SK-N-SH (cell line): ENCODE data around the gene CD96. TPM values are rescaled to one million over a fixed set of nuclear protein-coding genes. Genes with fewer than 3 reads are reported as not detected.

Source experiments
- CTCF ChIA-PET: fragments of 300-600, 350-600 bp; formaldehyde crosslinking; extraction: SDS; loops from one replicate; lab custom pipeline; 2021; lab: Yijun Ruan, JAX
- POLR2A ChIA-PET: fragments of 350-600 bp; sonication (Branson Sonifier 250); formaldehyde crosslinking; extraction: SDS; loops from one replicate; lab custom pipeline; 2020; ENCODE audit warnings: antibody characterized with exemption, inconsistent platforms; lab: Yijun Ruan, JAX
- DNase-seq: peaks from one replicate; pipeline ENCODE4 v3.0.0; 2012
- H2AFZ ChIP-seq: fragments of 200-600 bp; sonication (generic); 2 replicates; pipeline ENCODE4 v1.8.1; 2016; ENCODE audit warnings: antibody characterized with exemption, mild to moderate bottlenecking, low read depth
- H3F3A ChIP-seq: fragments of 200-600 bp; sonication (generic); replicated peaks from 2 replicates; pipeline ENCODE3; 2016; ENCODE audit warnings: antibody characterized with exemption, mild to moderate bottlenecking; ENCODE audit not compliant: insufficient read depth
- H3K27ac ChIP-seq, 2 experiments: fragments of 200-500 bp in 1 of 2; fragments of 200-600 bp in 1 of 2; sonication (Bioruptor generic) in 1 of 2; sonication (generic), shearing (Covaris generic) in 1 of 2; 2 replicates each; pipeline versions ENCODE4 v1.5.1 to v1.6.1; 2014 to 2016; ENCODE audit warnings: low read depth in 2 of 2, inconsistent platforms in 1 of 2, low read length in 1 of 2, mild to moderate bottlenecking in 1 of 2, mixed read lengths in 1 of 2
- H3K27me3 ChIP-seq: fragments of 200-600 bp; sonication (generic), shearing (Covaris generic); 2 replicates; pipeline ENCODE4 v1.6.1; 2016; ENCODE audit warnings: mixed run types; ENCODE audit not compliant: insufficient read depth
- H3K36me3 ChIP-seq, 2 experiments: fragments of 200-500 bp in 1 of 2; fragments of 200-600 bp in 1 of 2; sonication (Bioruptor generic) in 1 of 2; sonication (generic) in 1 of 2; replicated peaks in 1 of 2; 2 replicates each; pipeline versions ENCODE3 to v1.5.1; 2014 to 2016; ENCODE audit warnings: low read length in 1 of 2, mild to moderate bottlenecking in 1 of 2; ENCODE audit not compliant: insufficient read depth in 2 of 2, control insufficient read depth in 1 of 2
- H3K4me1 ChIP-seq, 2 experiments: fragments of 200-500 bp in 1 of 2; fragments of 200-600 bp in 1 of 2; sonication (Bioruptor generic) in 1 of 2; sonication (generic), shearing (Covaris generic) in 1 of 2; 2 replicates each; pipeline versions ENCODE4 v1.5.1 to v1.6.1; 2014 to 2016; ENCODE audit warnings: low read depth in 1 of 2, low read length in 1 of 2, mixed run types in 1 of 2; ENCODE audit not compliant: insufficient read depth in 2 of 2, control insufficient read depth in 1 of 2
- H3K4me2 ChIP-seq: fragments of 200-600 bp; sonication (generic), shearing (Covaris generic); 2 replicates; pipeline ENCODE4 v1.6.1; 2017; ENCODE audit warnings: mixed run types
- H3K4me3 ChIP-seq, 2 experiments: fragments of 200-500 bp in 1 of 2; fragments of 200-600 bp in 1 of 2; sonication (Bioruptor generic) in 1 of 2; sonication (generic), shearing (Covaris generic) in 1 of 2; 2 replicates each; pipeline versions ENCODE4 v1.5.1 to v1.8.1; 2014 to 2016; ENCODE audit warnings: low read depth in 2 of 2, inconsistent platforms in 1 of 2, low read length in 1 of 2, mild to moderate bottlenecking in 1 of 2, mixed read lengths in 1 of 2, moderate library complexity in 1 of 2
- H3K79me2 ChIP-seq: fragments of 200-600 bp; sonication (generic); 2 replicates; pipeline ENCODE4 v1.8.1; 2017; ENCODE audit warnings: mild to moderate bottlenecking; ENCODE audit not compliant: insufficient read depth
- H3K9ac ChIP-seq: fragments of 200-600 bp; sonication (generic); 2 replicates; pipeline ENCODE4 v1.6.1; 2017; ENCODE audit warnings: mixed run types
- H3K9me2 ChIP-seq: fragments of 200-600 bp; sonication (generic); 2 replicates; pipeline ENCODE4 v1.6.1; 2017; ENCODE audit warnings: mixed run types
- H3K9me3 ChIP-seq: fragments of 200-600 bp; sonication (generic); 2 replicates; pipeline ENCODE4 v1.6.1; 2017; ENCODE audit warnings: mixed run types, mild to moderate bottlenecking, moderate library complexity
- H4K20me1 ChIP-seq: fragments of 200-600 bp; sonication (generic); 2 replicates; pipeline ENCODE4 v1.6.1; 2017; ENCODE audit warnings: mild to moderate bottlenecking, mixed run types; ENCODE audit not compliant: insufficient read depth
- EP300 ChIP-seq, 2 experiments: IDR thresholded peaks; 2 replicates each; pipeline versions ENCODE4 v1.4.0 to v1.6.1; 2012; ENCODE audit warnings: borderline replicate concordance in 1 of 2, low read depth in 1 of 2, low read length in 1 of 2
- EZH2phosphoT487 ChIP-seq: fragments of 200-600 bp; sonication (generic); IDR thresholded peaks from 2 replicates; pipeline ENCODE4 v1.6.1; 2017; ENCODE audit warnings: low read depth, mixed run types, mild to moderate bottlenecking, antibody characterized with exemption, moderate library complexity, borderline replicate concordance
- FOSL2 ChIP-seq: IDR thresholded peaks from 2 replicates; pipeline ENCODE4 v1.4.0; 2012; ENCODE audit warnings: low read depth, mild to moderate bottlenecking, moderate library complexity, borderline replicate concordance
- FOXM1 ChIP-seq: IDR thresholded peaks from 2 replicates; pipeline ENCODE4 v1.4.0; 2012; ENCODE audit warnings: low read depth, mild to moderate bottlenecking
- JUND ChIP-seq: IDR thresholded peaks from 2 replicates; pipeline ENCODE4 v1.4.0; 2012
- MEF2A ChIP-seq: IDR thresholded peaks from 2 replicates; pipeline ENCODE4 v1.4.0; 2012; ENCODE audit warnings: low read depth, borderline replicate concordance
- PBX3 ChIP-seq: IDR thresholded peaks from 2 replicates; pipeline ENCODE4; 2012
- RCOR1 ChIP-seq: fragments of 150-350 bp; IDR thresholded peaks from 2 replicates; pipeline ENCODE4 v1.6.1; 2017; ENCODE audit warnings: antibody characterized with exemption, low read length
- SIN3A ChIP-seq: IDR thresholded peaks from 2 replicates; pipeline ENCODE4 v1.6.1; 2012; ENCODE audit warnings: low read depth, mild to moderate bottlenecking, low read length, moderate library complexity, borderline replicate concordance
- SMC3 ChIP-seq: IDR thresholded peaks from 2 replicates; pipeline ENCODE4 v1.6.1; 2012; ENCODE audit warnings: low read depth, low read length, improper control_type of control experiment
- TAF1 ChIP-seq: IDR thresholded peaks from 2 replicates; pipeline ENCODE4 v1.6.1; 2012; ENCODE audit warnings: low read depth, mild to moderate bottlenecking, low read length, moderate library complexity, borderline replicate concordance
- TCF12 ChIP-seq: IDR thresholded peaks from 2 replicates; pipeline ENCODE4 v1.4.0; 2012
- USF1 ChIP-seq: IDR thresholded peaks from 2 replicates; pipeline ENCODE4 v1.4.0; 2012; ENCODE audit warnings: low read depth, borderline replicate concordance
- YY1 ChIP-seq: IDR thresholded peaks from 2 replicates; pipeline ENCODE4 v1.4.0; 2012; ENCODE audit warnings: low read depth, mild to moderate bottlenecking
- ZBTB33 ChIP-seq: IDR thresholded peaks from 2 replicates; pipeline ENCODE4 v1.4.0; 2012; ENCODE audit warnings: low read depth, borderline replicate concordance
- WGBS: methylation state at CpG from one replicate; pipeline ENCODE4 v1.1.6; 2017; ENCODE audit warnings: low lambda C conversion rate; 5-methylcytosine and 5-hydroxymethylcytosine counted together
- polyA plus RNA-seq, 3 experiments: library from polyadenylated mRNA; depleted of rRNA; stranded (reverse); fragments of >200 nt; gene quantifications; 2 replicates each; pipeline ENCODE4 v1.2.3, GENCODE V29; 2012
- TF ChIP-seq, protein P1 (sequence below): IDR thresholded peaks from 2 replicates; pipeline ENCODE4 v1.6.1; 2012; ENCODE audit warnings: mild to moderate bottlenecking, low read depth, low read length, moderate library complexity
- TF ChIP-seq, protein P2 (sequence below): fragments of 150-350 bp; IDR thresholded peaks from 2 replicates; pipeline ENCODE4 v1.6.1; 2016; ENCODE audit warnings: mild to moderate bottlenecking, low read depth, low read length
- TF ChIP-seq, protein P3 (sequence below): fragments of 150-350 bp; IDR thresholded peaks from 2 replicates; pipeline ENCODE4 v1.6.1; 2017; ENCODE audit warnings: antibody characterized with exemption, low read length, low read depth, borderline replicate concordance

The CD96 gene
- polyA plus RNA-seq, 1 of the 3 experiments (the other 2 are of a cell fraction) = 0.02 TPM

DNA sequence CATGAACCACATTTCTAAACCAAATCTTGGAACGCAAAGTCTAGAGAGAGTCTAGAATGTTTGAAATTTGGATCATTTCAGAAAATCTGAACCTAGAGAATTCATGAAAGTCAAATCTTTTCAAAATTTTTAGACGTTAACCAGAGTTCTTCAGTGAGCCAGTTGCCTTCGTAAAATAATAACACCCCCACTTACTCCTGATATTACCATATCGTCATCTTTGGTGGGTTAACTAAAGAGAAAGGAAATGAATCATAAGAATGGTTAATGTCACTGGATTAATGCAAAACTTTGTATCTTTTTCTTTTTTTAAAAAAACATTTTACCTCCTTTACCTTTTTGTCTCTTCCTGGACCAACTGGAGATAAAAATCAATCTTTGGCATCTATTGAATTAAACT is 54.3 kb downstream of the CD96 start:
- ChIA-PET POLR2A (no interaction called here), CTCF (no interaction called here)
- H2AFZ ChIP-seq = peak overlapping the region; percentile 23; the same call in 1 of the 2 replicates
- H4K20me1 ChIP-seq = no peaks in the 10 kb centered on the region
- no peaks in the 10 kb centered on the region for H3K36me3 ChIP-seq
- no peaks in the 10 kb centered on the region for H3K27me3 ChIP-seq
- WGBS = 60% methylated on average over 4 of the region's 4 CpGs
- no peak overlapping the region for H3K4me3 ChIP-seq
- H3F3A ChIP-seq = peaks cover 25% of the 10 kb centered on the region
- H3K9ac ChIP-seq = no peak overlapping the region
- H3K4me2 ChIP-seq = 0 out of 2 replicates have a peak overlapping the region, but pooled peaks have one; percentile 40
- no peak for TF ChIP-seq SMC3
- TF ChIP-seq FOXM1 = peak; percentile 44; the same call in 1 of the 2 replicates
- peak; percentile 40; the same call in 1 of the 2 replicates for TF ChIP-seq FOSL2
- no peak for TF ChIP-seq RCOR1
- TF ChIP-seq PBX3 = 0 out of 2 replicates have a peak, but pooled peaks have one; percentile 26
- no peak for TF ChIP-seq EZH2phosphoT487
- TF ChIP-seq, protein P1, sequence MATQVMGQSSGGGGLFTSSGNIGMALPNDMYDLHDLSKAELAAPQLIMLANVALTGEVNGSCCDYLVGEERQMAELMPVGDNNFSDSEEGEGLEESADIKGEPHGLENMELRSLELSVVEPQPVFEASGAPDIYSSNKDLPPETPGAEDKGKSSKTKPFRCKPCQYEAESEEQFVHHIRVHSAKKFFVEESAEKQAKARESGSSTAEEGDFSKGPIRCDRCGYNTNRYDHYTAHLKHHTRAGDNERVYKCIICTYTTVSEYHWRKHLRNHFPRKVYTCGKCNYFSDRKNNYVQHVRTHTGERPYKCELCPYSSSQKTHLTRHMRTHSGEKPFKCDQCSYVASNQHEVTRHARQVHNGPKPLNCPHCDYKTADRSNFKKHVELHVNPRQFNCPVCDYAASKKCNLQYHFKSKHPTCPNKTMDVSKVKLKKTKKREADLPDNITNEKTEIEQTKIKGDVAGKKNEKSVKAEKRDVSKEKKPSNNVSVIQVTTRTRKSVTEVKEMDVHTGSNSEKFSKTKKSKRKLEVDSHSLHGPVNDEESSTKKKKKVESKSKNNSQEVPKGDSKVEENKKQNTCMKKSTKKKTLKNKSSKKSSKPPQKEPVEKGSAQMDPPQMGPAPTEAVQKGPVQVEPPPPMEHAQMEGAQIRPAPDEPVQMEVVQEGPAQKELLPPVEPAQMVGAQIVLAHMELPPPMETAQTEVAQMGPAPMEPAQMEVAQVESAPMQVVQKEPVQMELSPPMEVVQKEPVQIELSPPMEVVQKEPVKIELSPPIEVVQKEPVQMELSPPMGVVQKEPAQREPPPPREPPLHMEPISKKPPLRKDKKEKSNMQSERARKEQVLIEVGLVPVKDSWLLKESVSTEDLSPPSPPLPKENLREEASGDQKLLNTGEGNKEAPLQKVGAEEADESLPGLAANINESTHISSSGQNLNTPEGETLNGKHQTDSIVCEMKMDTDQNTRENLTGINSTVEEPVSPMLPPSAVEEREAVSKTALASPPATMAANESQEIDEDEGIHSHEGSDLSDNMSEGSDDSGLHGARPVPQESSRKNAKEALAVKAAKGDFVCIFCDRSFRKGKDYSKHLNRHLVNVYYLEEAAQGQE = no peak
- TF ChIP-seq YY1 = no peak
- no peak for TF ChIP-seq TAF1
- no peak for TF ChIP-seq SIN3A
- TF ChIP-seq TCF12 = peak; percentile 72
- TF ChIP-seq EP300 (IDR thresholded peaks at IDR 0.05; ENCODE audit: borderline replicate concordance in 1 of 2, low read depth in 1 of 2, low read length in 1 of 2) = peak in 1 of 2 experiments; percentile 35; a peak in 1 of 4 replicates
- no peak for TF ChIP-seq USF1
- TF ChIP-seq, protein P2, sequence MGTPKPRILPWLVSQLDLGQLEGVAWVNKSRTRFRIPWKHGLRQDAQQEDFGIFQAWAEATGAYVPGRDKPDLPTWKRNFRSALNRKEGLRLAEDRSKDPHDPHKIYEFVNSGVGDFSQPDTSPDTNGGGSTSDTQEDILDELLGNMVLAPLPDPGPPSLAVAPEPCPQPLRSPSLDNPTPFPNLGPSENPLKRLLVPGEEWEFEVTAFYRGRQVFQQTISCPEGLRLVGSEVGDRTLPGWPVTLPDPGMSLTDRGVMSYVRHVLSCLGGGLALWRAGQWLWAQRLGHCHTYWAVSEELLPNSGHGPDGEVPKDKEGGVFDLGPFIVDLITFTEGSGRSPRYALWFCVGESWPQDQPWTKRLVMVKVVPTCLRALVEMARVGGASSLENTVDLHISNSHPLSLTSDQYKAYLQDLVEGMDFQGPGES = no peak
- TF ChIP-seq, protein P3, sequence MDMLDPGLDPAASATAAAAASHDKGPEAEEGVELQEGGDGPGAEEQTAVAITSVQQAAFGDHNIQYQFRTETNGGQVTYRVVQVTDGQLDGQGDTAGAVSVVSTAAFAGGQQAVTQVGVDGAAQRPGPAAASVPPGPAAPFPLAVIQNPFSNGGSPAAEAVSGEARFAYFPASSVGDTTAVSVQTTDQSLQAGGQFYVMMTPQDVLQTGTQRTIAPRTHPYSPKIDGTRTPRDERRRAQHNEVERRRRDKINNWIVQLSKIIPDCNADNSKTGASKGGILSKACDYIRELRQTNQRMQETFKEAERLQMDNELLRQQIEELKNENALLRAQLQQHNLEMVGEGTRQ = no peak
- TF ChIP-seq MEF2A = no peak
- peak; percentile 28; the same call in 1 of the 2 replicates for TF ChIP-seq JUND
- no peak for TF ChIP-seq ZBTB33
- TF ChIP-seq, all 33 proteins: peak for 6
- Histone ChIP-seq H3K9me2 (no peaks in the 10 kb centered on the region), H3K27ac (peak overlapping the region in 1 of 2 experiments; percentile 65; a peak in 2 of 4 replicates), H3K79me2 (no peaks in the 10 kb centered on the region), H3K9me3 (no peaks in the 10 kb centered on the region), H3K4me1 (peaks cover 0 to 41% of the 10 kb centered on the region in 2 experiments; a peak in 3 of 4 replicates)
- no peak for DNase-seq
